ENCODE data around the gene COMMD2.

Gene COMMD2

GRCh38 chr3:149703466-149703865 is 48.8 kb downstream of the COMMD2 start:
- DNase-seq (ENCODE audit: low spot score): no peak
- TF ChIP-seq, protein P1, sequence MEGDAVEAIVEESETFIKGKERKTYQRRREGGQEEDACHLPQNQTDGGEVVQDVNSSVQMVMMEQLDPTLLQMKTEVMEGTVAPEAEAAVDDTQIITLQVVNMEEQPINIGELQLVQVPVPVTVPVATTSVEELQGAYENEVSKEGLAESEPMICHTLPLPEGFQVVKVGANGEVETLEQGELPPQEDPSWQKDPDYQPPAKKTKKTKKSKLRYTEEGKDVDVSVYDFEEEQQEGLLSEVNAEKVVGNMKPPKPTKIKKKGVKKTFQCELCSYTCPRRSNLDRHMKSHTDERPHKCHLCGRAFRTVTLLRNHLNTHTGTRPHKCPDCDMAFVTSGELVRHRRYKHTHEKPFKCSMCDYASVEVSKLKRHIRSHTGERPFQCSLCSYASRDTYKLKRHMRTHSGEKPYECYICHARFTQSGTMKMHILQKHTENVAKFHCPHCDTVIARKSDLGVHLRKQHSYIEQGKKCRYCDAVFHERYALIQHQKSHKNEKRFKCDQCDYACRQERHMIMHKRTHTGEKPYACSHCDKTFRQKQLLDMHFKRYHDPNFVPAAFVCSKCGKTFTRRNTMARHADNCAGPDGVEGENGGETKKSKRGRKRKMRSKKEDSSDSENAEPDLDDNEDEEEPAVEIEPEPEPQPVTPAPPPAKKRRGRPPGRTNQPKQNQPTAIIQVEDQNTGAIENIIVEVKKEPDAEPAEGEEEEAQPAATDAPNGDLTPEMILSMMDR (IDR thresholded peaks at IDR 0.05; ENCODE audit: extremely low read depth, missing control alignments): no peak

DNA sequence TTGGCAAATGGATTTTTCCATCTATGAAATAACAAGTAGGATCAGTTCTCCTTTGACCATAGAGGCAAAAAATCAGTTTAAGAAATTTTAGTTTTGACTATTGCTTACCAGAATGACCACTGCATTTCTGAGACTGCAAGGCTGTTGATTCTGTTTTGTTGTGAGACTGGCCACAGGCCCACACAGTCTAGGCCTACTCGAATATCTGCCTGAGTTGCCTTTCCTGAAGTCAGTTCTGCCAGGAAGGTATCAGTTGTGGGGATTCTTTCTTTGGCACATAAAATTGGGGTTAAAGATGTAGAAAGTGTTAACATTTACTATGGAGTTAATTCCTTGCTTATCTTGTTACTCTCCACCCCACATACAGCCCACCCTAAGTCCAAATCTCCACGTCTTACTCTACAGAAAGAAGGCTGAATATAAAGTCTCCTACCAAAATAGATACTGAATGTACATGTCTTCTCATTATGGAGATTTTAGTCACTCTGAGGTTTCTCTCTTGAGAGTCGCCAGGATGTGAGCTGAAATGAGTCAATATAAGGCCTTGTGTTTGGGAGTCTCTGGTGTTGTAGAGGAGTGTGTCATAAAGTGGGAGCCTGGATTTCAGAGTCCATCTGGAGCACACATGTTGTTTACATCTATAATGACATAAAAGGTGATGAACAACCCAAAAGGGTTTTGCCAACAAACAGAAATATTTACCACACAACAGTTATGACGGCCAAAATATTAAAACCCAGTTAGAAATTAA is 49.4 kb downstream of the COMMD2 start:
- DNase-seq (ENCODE audit: low spot score): no peak
- TF ChIP-seq, protein P1 (IDR thresholded peaks at IDR 0.05; ENCODE audit: extremely low read depth, missing control alignments): no peak

DNA sequence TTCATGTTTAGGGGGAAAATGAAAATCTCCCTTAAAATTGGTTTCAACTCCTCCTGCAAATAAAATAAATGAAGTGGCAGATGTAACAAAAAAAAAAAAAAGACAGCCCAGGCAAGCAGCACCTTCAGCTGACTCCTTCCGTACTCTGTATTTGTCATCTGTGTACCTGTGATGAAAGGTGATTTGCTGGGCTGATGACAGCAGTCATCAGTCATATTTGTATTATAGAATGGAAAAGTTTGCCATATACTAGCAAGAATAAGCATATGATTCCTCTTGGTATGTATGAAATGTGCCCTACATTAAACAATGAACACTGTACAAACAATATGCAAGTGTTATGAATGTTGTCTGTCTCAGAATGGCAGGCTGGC is 50.3 kb downstream of the COMMD2 start:
- DNase-seq (ENCODE audit: low spot score): no peak
- TF ChIP-seq, protein P1 (IDR thresholded peaks at IDR 0.05; ENCODE audit: extremely low read depth, missing control alignments): no peak

DNA sequence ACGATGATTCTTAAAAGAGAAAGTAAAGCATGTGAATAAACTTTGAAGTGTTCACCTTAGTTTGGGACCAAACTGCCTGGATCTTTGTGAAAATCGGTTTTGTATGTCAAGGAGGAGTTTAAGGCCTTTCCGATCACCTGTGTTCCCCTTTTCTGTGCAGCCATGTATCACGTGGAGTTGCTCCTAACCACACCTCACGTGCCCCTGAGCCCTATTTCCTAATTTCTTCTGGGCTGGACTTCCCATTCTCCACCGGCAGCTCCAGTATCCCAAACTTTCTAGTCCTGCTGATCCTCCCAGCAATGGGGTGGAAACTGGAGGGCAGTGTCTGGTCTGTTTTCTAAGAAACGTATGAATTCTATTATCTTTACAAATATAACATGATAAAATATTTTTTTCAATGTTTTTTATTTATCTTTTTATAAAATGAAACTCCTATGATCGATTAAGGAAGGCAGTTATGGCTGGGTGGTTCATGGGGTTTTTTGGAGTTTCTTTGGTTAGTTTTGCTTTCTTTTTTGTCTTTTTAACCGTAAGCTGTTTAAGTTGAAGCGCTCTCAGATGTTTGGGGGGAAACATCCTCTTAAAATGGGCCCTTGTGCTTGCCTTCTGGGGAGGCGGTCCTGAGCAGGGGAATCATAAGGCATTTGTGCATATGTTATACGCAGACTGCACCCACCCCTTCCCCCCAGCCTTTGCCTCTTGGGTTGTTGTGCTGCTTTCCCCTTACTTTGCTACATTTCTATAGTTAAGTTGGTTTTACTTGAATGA is 50.9 kb downstream of the COMMD2 start:
- no peak for DNase-seq (ENCODE audit: low spot score)
- TF ChIP-seq, protein P1 (IDR thresholded peaks at IDR 0.05; ENCODE audit: extremely low read depth, missing control alignments): no peak
